NCI-H1436 treated with DMSO at 0.1 percent for 48 hours (cell line): ENCODE data around the gene ANP32A.
A peak's percentile ranks its signal among the peaks of the same experiment; 100 is the strongest.
"Not testable (repeated sequence)": the region's sequence is repeated elsewhere in the genome, so short reads cannot be mapped to it uniquely, and the experiment has no call there.

Source experiments
- DNase-seq: peaks from one replicate; lab custom pipeline; 2025; lab: John Stamatoyannopoulos, UW

ANP32A gene

DNA sequence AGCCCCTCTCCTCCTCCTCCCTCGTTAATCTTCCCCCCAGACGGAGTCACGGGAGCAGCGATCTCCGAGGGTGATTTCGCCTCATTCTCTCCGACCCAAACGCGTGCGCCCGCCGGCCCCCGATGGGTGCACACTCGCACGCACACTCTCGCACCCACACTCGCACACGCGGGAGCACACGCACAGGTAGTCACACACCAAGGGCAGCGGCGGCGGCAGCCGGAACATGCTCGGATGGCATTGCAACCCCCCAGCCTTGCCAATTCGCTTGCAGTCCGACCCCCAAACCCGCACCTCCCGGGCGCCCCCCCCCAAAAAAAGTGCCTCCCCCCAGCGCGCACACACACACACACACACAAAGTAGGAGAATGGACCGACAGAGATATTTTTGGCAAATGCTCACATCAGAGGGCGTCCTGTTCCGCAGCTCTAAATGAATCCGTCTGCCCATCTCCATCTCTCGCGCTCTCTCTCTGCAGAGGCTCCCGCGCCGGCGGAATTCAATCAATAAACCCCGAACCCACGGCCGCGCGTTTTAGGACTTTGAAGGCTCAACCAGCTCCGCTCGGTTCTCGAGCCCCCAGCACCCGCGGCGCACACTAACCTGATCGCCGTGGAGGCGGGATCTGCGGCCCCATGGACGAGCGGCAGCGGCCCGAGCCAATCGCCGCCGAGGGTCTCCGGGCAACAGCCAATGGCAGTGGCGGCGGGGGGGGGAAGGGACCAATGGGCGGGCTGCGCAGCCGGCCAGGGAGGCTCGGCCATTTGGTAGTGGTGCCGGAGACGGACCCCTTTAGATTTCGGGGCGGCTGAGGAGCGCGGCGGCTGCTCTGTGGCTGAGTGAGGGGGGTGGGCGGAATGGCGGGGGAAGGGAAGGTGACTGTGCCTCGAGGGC, at the start of gene ANP32A:
Gene ANP32A (minus strand): TSS at position 601 of the 895 bp plus-strand sequence. CDS start 144 bp downstream, at position 457.
- peak; percentile 59 for DNase-seq

GRCh38 chr15:68868296-68868695, 47.6 kb upstream of the ANP32A start:
- no peak for DNase-seq

DNA sequence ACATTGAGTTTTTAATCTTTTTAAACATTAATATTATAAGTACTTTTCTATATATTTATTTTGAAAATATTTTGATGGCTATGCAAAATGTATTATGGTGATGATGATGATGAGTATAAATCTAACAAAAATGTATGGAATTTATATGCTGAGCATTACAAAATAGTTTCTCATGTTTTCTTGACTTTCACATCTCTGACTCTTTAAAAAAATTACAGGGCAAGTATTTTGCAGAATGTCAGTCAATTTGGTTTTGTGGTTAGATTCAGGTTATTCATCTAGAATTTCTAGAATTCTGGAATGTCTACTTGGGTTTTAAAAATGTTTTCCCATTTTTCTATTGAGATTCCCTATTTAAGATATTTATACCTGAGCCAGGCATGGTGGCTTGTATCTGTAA, 41.7 kb upstream of the ANP32A start:
- DNase-seq = no peak

GRCh38 chr15:68858666-68859065, 38.0 kb upstream of the ANP32A start:
- DNase-seq = not testable (repeated sequence)

GRCh38 chr15:68857443-68857842, 36.7 kb upstream of the ANP32A start:
- DNase-seq = not testable (repeated sequence)

GRCh38 chr15:68852461-68852860, 31.8 kb upstream of the ANP32A start:
- DNase-seq = no peak

GRCh38 chr15:68851971-68852370, 31.3 kb upstream of the ANP32A start:
- DNase-seq = no peak

DNA sequence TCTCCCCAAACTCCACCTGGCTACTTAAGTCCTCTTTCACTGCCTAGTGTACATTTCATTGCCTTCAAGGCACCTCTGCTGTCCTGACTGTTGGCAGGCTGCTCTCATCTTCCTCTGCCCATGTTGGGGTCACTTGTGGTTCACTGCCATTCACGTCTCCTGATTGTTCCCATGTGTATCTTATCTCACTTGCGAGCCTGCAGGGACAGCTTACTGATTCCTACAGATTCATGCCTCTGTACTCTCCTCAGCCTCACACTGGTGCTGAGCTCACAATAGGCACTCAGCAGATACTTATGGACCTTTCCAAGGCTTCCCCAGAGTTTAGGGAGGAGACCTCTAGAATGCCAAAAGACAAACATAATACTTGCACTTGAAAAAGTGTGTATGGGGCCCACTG, 28.8 kb upstream of the ANP32A start:
- DNase-seq = no peak

DNA sequence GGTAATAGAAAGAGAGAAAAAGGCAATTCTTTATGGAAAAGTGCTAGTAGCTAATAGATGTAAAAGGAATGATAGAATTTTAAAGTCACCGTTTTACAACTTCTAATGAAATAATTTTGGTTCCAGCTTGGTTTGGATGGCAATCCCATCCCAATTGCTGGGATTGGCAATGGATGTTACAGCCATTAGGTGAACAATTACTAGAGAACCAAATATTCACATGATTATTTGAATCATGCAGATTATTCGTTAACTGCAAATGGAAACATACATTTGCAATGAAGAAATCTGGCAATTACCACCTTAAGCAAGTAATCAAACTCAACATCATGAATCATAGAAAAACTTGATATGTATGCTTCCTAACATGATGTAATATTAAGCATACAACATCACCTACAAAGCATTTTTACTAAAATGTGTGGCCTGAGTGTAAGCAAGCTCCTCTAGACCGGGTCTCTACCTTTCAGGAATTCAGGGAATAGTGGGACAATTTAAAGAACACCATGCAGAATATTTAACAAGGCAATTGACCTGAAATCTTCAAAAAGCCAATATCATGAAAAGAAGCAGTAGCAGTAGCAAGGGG, 26.2 kb upstream of the ANP32A start:
- no peak for DNase-seq

GRCh38 chr15:68844856-68845550, 24.3 kb upstream of the ANP32A start:
- no peak for DNase-seq

DNA sequence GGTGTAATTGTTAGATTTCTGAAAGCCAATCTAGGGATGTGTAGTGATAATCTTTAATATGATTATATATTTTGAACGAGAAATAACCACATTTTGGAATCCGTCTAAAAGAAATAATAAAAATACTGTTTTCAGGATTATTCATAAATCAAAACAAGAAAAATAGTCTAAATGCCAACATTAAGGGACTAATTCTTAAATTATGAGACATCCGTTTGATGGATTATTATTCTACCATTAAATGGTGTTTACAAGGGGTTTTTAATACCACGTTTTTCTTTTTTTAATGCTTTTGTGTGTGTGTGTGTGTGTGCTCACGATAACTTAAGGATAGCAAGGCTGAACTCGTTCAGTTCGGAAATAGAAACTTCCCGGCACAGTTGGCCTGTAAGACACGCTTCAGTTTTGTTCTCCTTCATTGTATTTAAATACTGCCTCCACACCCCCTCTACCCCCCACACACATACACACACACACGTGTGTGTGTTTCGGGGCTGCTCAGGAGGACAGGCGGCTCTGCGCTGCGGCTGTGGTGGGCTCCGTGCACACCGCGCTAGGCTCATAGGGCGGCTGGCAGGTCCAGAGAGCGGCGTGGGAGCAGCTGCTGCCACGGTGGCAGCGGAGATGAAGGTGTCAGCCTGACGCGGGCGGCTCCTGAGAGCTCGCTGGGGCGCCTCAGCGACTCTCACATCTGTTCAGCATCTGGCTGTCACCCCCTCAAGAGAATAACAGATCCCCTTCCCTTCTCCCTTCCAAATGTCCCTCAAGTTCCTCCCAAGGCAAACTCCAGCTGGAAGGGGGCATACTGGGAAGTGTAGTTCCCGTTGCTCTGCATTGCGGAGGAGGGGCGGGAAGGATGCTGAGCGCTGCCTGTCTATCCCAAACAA, 23.0 kb upstream of the ANP32A start:
- DNase-seq = no peak

GRCh38 chr15:68842958-68843357, 22.3 kb upstream of the ANP32A start:
- no peak for DNase-seq

- no peak for DNase-seq
These were observed 13.7 kb upstream of the ANP32A start for GRCh38 chr15:68834346-68834745.

DNA sequence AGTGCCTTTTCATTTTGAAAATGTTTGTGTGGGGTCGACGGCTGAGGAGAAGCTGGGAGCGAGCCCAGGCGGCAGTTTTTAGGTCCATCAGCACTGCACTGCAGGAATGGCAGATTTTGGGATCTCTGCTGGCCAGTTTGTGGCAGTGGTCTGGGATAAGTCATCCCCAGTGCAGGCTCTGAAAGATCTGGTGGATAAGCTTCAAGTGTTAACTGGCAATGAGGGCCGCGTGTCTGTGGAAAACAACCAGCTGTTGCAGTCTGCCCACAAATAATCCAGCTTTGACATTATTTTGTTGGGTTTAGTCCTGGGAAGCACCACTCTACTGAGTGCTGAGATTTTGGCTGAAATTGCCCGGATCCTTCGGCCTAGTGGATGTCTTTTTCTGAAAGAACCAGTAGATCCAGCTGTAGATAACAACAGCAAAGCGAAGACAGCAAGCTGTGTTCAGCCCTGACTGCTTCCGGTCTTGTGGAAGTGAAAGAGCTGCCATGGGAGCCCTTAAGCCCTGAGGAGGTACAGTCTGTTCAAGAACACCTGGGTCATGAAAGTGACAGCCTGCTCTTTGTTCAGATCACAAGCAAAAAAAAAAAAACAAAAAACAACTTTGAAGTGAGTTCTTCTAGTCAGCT, 13.1 kb upstream of the ANP32A start:
- DNase-seq = no peak

DNA sequence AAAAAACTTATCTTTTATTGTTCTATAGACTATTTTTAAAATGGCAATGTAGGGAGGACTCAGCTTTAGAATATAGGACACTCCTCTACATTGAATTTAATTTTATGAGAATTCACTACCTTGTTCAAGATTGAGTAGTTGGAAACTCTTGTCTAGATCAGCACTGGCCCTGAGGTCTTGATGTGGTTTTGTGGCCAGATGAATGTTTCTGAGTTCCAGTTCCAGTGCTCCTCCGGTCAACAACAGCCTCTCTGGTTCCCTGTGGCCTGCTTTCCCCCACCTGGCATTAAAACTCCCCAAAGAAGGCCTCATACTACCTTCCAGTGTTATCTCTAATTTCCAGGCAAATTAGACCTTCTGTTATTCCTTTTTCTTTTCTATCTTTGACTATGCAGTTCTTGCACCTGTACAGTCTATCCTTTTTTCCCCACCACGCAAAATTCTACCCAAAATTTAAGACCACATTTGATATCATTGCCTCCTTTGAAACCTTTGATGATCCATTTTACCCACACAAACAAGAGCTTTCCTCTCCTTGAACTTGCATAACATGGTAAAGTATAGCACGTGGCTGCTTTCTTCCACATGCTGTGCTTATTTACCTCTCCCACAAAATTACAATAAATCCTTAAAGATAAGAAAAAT, 9.6 kb upstream of the ANP32A start:
- no peak for DNase-seq

DNA sequence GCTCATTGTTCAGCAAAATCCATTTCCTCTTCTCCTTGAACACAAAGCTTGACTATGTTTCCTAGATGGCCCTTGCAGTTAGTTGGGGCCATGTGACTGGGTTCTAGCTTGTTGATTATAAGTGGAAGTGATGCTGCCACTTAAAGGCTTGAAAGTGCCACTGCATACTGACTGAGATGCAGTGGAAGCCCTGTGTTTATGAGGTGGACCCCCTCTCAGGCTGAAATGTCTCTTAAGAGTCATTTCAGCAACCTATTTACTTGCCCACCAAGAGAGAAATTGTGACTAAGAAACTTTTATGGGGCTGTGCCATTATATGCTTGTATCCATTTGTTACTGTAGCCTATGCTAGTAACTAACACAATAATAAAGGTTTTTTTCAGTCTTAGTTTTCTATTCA, 8.4 kb upstream of the ANP32A start:
- no peak for DNase-seq

DNA sequence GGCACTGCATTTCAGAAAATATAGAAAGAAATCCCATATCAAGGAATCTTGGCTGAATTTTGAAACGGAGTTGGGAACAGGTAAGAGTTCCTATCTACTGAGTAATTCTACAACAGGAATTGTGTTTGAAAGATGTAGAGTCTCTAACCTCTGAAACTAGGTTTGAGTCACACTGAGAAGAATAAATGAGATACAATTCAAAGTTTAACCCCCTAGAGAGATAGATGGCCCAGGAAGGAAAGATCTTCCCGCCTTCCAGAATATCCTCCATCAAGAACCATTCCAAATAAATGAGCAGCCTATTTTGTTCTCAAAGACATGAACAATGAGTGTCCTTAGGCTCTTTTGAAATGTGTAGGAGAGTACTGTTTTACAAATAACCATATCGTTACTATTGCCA, 2.9 kb upstream of the ANP32A start:
- DNase-seq = no peak

GRCh38 chr15:68822818-68823217, 2.1 kb upstream of the ANP32A start:
- DNase-seq = no peak

DNA sequence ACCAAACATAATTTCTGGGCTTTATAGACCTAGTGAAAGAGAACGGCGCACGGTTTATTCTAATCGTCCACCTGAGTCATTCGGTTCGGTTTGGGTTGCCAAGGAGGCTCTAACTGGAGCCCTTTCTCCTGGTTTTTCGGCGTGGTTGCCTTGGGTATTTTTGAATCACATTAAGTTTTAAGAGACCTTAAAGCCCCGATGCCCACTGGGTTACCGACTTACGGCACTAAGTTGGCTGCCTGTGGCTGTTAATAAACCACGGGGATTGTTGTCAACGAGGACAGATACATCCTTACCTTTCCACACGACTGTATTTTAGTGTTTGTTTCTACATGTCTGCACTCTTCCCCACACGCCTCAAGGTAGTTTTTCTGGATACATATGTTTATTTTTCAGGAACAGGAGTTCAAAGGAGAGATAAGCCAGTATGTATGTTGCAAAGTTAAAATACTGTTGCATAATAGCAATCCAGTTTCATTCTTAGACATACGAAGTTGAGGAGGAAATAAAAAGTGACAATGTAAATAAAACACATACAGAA, 1.2 kb upstream of the ANP32A start:
- DNase-seq = no peak

GRCh38 chr15:68821190-68821840, 620 bp upstream of the ANP32A start:
- DNase-seq = no peak
